HFFc6 (cell line): ENCODE data around the gene GIPC1. TPM values are rescaled to one million over a fixed set of nuclear protein-coding genes. Genes with fewer than 3 reads are reported as not detected.

Experiments
- DNase-seq: peaks from one replicate; pipeline ENCODE4 v3.0.0-alpha.2; 2018
- H3K27ac Mint-ChIP-seq: 2 replicates; pipeline ENCODE4 v1.8.0; 2020; ENCODE audit warnings: mild to moderate bottlenecking, mixed read lengths
- H3K27me3 Mint-ChIP-seq: 2 replicates; pipeline ENCODE4 v1.8.0; 2021; ENCODE audit warnings: mild to moderate bottlenecking, moderate library complexity, mixed read lengths; ENCODE audit not compliant: insufficient read depth
- H3K36me3 Mint-ChIP-seq: 2 replicates; pipeline ENCODE4 v1.8.0; 2021; ENCODE audit warnings: low read depth, mixed read lengths
- H3K4me1 Mint-ChIP-seq: 2 replicates; pipeline ENCODE4 v1.8.0; 2020; ENCODE audit warnings: low read depth, mixed read lengths
- H3K4me3 Mint-ChIP-seq: 2 replicates; pipeline ENCODE4 v1.8.0; 2020; ENCODE audit warnings: mild to moderate bottlenecking, moderate library complexity, mixed read lengths
- H3K9me3 Mint-ChIP-seq: 2 replicates; pipeline ENCODE4 v1.8.0; 2020; ENCODE audit warnings: mild to moderate bottlenecking, mixed read lengths
- total RNA-seq, 6 experiments: library from RNA; stranded (reverse); fragmentation: NEBNext Ultra II Directional; extraction: Animal tissue kit (Norgen Biotek cat#: 25700); gene quantifications; 2 replicates in 1 of 6; 3 replicates in 5 of 6; pipeline ENCODE4 v1.2.3, GENCODE V29; 2021
- TF ChIP-seq, protein P1 (sequence below): fragments of 200-600 bp; sonication (generic); IDR thresholded peaks from 2 replicates; pipeline ENCODE4 v1.5.0; 2021; ENCODE audit warnings: antibody characterized with exemption, mild to moderate bottlenecking

The GIPC1 gene
- total RNA-seq, 6 experiments from 2014 or later: 169 to 204 (median 181) TPM

GRCh38 chr19:14476673-14477401 is 19.1 kb downstream of the GIPC1 start:
- peak; percentile 29 for DNase-seq
- Mint-ChIP-seq H3K27me3 (peaks cover 20% of the 10 kb centered on the region), H3K36me3 (peaks cover 2% of the 10 kb centered on the region), H3K27ac (peak overlapping the region; percentile 41), H3K4me3 (no peak overlapping the region), H3K4me1 (peaks cover 26% of the 10 kb centered on the region), H3K9me3 (no peaks in the 10 kb centered on the region)
- TF ChIP-seq, protein P1, sequence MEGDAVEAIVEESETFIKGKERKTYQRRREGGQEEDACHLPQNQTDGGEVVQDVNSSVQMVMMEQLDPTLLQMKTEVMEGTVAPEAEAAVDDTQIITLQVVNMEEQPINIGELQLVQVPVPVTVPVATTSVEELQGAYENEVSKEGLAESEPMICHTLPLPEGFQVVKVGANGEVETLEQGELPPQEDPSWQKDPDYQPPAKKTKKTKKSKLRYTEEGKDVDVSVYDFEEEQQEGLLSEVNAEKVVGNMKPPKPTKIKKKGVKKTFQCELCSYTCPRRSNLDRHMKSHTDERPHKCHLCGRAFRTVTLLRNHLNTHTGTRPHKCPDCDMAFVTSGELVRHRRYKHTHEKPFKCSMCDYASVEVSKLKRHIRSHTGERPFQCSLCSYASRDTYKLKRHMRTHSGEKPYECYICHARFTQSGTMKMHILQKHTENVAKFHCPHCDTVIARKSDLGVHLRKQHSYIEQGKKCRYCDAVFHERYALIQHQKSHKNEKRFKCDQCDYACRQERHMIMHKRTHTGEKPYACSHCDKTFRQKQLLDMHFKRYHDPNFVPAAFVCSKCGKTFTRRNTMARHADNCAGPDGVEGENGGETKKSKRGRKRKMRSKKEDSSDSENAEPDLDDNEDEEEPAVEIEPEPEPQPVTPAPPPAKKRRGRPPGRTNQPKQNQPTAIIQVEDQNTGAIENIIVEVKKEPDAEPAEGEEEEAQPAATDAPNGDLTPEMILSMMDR: no peak

DNA sequence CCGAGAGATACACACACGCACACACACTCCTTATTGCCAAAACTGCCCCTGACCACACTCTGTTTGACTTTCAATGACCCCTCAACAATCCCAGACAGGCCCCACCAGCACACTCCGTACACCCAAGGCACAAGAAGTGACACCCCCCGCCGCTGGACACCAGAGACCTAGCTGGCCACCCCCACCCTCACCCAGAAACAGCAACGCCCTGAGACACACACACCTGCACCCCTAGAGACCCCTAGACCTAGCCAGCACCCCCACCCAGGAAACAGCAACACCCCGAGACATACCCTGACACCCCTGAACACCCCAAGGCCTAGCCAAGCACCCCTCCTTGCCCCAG is 19.6 kb downstream of the GIPC1 start:
- Mint-ChIP-seq H3K27ac (peak overlapping the region; percentile 41), H3K4me3 (no peak overlapping the region), H3K36me3 (no peaks in the 10 kb centered on the region; the same call in 1 of the 2 replicates), H3K27me3 (peaks cover 22% of the 10 kb centered on the region), H3K9me3 (no peaks in the 10 kb centered on the region), H3K4me1 (peaks cover 24% of the 10 kb centered on the region)
- no peak for DNase-seq
- TF ChIP-seq, protein P1: no peak

DNA sequence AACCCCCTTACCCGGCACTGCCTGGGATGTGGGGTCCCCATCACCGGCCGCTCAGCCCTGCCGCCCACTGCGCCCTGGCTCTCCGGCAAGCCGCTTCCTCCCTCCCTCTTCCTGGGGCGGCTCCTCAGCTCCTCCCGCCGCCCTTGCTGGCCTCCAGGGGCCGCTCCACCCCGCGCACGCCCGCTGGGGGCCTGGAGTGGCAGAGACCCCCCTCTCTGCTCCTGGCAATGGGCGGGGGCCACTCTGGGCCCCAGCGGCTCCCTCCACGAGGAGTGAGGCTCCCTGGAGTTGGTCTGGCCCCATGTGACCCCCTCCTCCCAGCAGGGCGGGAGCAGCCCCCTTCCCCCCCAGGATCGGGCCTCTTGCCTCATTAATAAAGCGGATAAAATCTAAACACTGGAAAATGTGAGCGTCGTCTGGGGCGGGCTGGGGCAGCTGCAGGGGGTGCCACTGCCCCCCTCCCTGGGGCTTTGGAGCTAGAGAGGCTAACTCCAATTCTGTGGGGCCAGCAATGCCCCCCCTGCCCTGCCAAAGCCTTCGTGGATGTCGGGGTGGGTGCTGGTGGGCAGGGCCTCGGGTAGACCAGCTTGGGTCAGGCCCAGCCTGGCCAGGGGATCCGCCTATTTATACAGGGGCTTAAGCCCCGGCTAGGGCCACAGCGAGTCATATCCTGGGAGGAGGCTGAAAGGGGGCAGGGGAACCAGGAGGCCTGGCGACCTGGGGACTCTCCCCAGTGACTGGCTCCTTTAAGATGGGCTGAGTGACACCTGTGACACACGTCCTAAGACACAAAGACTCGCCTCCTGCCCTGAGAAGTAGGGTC is 20.5 kb downstream of the GIPC1 start, which contains the start of gene PTGER1:
Gene PTGER1, minus strand, starts transcription at position 104 of the 823 bp plus-strand sequence. CDS start 1,034 bp downstream, outside the sequence.
- peaks cover 22% of the 10 kb centered on the region for H3K27me3 Mint-ChIP-seq
- H3K4me1 Mint-ChIP-seq: peaks cover 24% of the 10 kb centered on the region
- TF ChIP-seq, protein P1: peak; percentile 72
- H3K27ac Mint-ChIP-seq: peak within 1 kb of the TSS; percentile 41
- no peaks in the 10 kb centered on the region for H3K9me3 Mint-ChIP-seq
- H3K36me3 Mint-ChIP-seq: no peaks in the 10 kb centered on the region; the same call in 1 of the 2 replicates
- H3K4me3 Mint-ChIP-seq: peak within 1 kb of the TSS; percentile 59; the same call in 1 of the 2 replicates
- DNase-seq: no peak

- peak overlapping the region; percentile 36 for H3K27ac Mint-ChIP-seq
- H3K36me3 Mint-ChIP-seq: no peaks in the 10 kb centered on the region; the same call in 1 of the 2 replicates
- peaks cover 24% of the 10 kb centered on the region for H3K4me1 Mint-ChIP-seq
- no peak for DNase-seq
- peak overlapping the region; percentile 59; the same call in 1 of the 2 replicates for H3K4me3 Mint-ChIP-seq
- TF ChIP-seq, protein P1: no peak
- no peaks in the 10 kb centered on the region for H3K9me3 Mint-ChIP-seq
- H3K27me3 Mint-ChIP-seq: peaks cover 22% of the 10 kb centered on the region
These were observed 21.1 kb downstream of the GIPC1 start for GRCh38 chr19:14474827-14475226.

DNA sequence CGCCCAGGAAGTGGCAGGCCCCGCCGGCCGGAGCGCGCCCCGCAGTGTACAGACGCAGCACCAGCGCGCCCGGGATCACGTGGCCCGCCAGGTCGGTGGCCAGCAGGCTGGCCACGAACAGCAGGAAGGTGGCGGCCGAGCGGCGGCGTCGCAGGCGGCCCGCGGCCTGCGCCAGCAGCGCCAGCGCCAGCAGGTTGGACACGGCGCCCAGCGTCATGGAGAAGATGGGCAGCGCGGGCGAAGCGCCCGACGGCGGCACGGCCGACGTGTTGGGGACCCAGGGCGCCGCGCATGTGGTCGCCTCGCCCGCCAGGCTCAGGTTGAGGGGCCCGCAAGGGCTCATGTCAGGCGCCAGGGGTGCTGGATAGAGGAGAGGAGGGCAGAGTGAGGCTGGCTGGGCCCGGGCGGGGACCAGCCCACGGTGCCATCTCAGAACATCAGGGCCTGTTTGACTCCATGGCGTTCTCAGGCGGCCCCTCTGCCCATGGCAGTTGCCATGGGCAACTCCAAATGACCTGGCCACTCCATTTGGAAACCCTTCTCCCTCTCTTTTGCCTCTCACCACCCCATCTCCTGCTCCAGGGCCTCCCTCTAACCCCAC is 21.8 kb downstream of the GIPC1 start:
- Mint-ChIP-seq H3K9me3 (no peaks in the 10 kb centered on the region), H3K27me3 (peaks cover 22% of the 10 kb centered on the region), H3K27ac (peak overlapping the region; percentile 36), H3K4me3 (peak overlapping the region; percentile 59; the same call in 1 of the 2 replicates), H3K4me1 (peaks cover 24% of the 10 kb centered on the region), H3K36me3 (peaks cover under 1% of the 10 kb centered on the region; the same call in 1 of the 2 replicates)
- TF ChIP-seq, protein P1: no peak
- no peak for DNase-seq
